Posterior cingulate gyrus (tissue), 11 donors: Measurements from ENCODE around the gene FGF11.

Experiments used
- DNase-seq, 10 donors: peaks; one replicate each; pipeline versions ENCODE4 v3.0.0 to v3.0.0-alpha.2; 2020 to 2021; ENCODE audit warnings: mixed read lengths in 3 of 10
- intact Hi-C: fragments of 100-400 bp; cut with DNase I; formaldehyde crosslinking; loops from one replicate; pipeline ENCODE4 v1.15.1; 2023

FGF11 gene

GRCh38 chr17:7426896-7427489 is 12.3 kb upstream of the FGF11 start:
- intact Hi-C loops, result no loop called here
- DNase-seq, result peak in 1 of 10 donors; percentile 75

- intact Hi-C loops, result no loop called here
- no peak for DNase-seq
These were observed 11.8 kb upstream of the FGF11 start for GRCh38 chr17:7427549-7427948.

GRCh38 chr17:7428557-7428956 is 10.8 kb upstream of the FGF11 start, which contains the start of gene SPEM3:
Gene SPEM3 (plus strand): TSS chr17:7428857. CDS start chr17:7428903, 46 bp downstream.
- intact Hi-C loops, result no loop called here
- no peak for DNase-seq

GRCh38 chr17:7429722-7430121 is 9.6 kb upstream of the FGF11 start:
- intact Hi-C loops, result loop anchor here (10.0 kb wide), 1 partner anchor 155 kb away; the partner anchor contains the start of gene MPDU1
- DNase-seq, result peak in 1 of 10 donors; percentile 76

- DNase-seq, result no peak
- intact Hi-C loops, result loop anchor here (10.0 kb wide), 1 partner anchor 154 kb away; the partner anchor contains the start of gene MPDU1
These were observed 8.1 kb upstream of the FGF11 start for GRCh38 chr17:7431231-7431630.

- DNase-seq, result no peak
- intact Hi-C loops, result loop anchor here (10.0 kb wide), 1 partner anchor 153 kb away; the partner anchor contains the start of gene MPDU1
These were observed 7.0 kb upstream of the FGF11 start for GRCh38 chr17:7432296-7432695.

- intact Hi-C loops, result loop anchor here (5.0 to 10.0 kb wide), 3 partner anchors 44 to 149 kb away; partner anchors contain the start of genes MPDU1, PLSCR3 and TMEM95
- DNase-seq, result peak in 1 of 10 donors; percentile 82
These were observed 3.4 kb upstream of the FGF11 start for GRCh38 chr17:7435676-7436555.

- intact Hi-C loops, result loop anchor here (1.0 to 10.0 kb wide), 4 partner anchors 44 to 148 kb away; partner anchors contain the start of genes MPDU1, PLSCR3, POLR2A and TMEM95
- peak in 9 of 10 donors; percentile 53 to 96 (median 65) for DNase-seq
These were observed 2.5 kb upstream of the FGF11 start for GRCh38 chr17:7436556-7437368.

- no peak for DNase-seq
- intact Hi-C loops, result loop anchor here (1.0 to 10.0 kb wide), 4 partner anchors 45 to 147 kb away; partner anchors contain the start of genes MPDU1, PLSCR3, POLR2A and TMEM95
These were observed 1.9 kb upstream of the FGF11 start for GRCh38 chr17:7437369-7437863.

- peak in 9 of 10 donors; percentile 32 to 93 (median 52) for DNase-seq
- intact Hi-C loops, result loop anchor here (1.0 to 10.0 kb wide), 4 partner anchors 46 to 147 kb away; partner anchors contain the start of genes MPDU1, PLSCR3, POLR2A and TMEM95
These were observed 1.2 kb upstream of the FGF11 start for GRCh38 chr17:7437950-7438614.

GRCh38 chr17:7438656-7439460 is 454 bp upstream of the FGF11 start:
- intact Hi-C loops, result loop anchor here (5.0 to 10.0 kb wide), 3 partner anchors 47 to 146 kb away; partner anchors contain the start of genes MPDU1, PLSCR3 and TMEM95
- DNase-seq, result no peak

GRCh38 chr17:7440113-7440833 is 961 bp downstream of the FGF11 start:
- DNase-seq, result no peak
- intact Hi-C loops, result no loop called here

- intact Hi-C loops, result no loop called here
- no peak for DNase-seq
These were observed 1.5 kb downstream of the FGF11 start for GRCh38 chr17:7440834-7441195.

- intact Hi-C loops, result no loop called here
- no peak for DNase-seq
These were observed 2.0 kb downstream of the FGF11 start for GRCh38 chr17:7441266-7441665.

- intact Hi-C loops, result no loop called here
- no peak for DNase-seq
These were observed 2.8 kb downstream of the FGF11 start for GRCh38 chr17:7442142-7442541.

GRCh38 chr17:7443499-7444485 is 4.5 kb downstream of the FGF11 start:
- DNase-seq, result no peak
- intact Hi-C loops, result no loop called here
